Mesenchymal stem cell (in vitro differentiated cells and primary cell): ENCODE results near the gene GHR.

Experiments used
- DNase-seq: peaks from one replicate; pipeline ENCODE4 v3.0.0-alpha.2; 2013
- H2AFZ ChIP-seq: one replicate; pipeline ENCODE4 v1.6.1; 2013; ENCODE audit warnings: low read depth, mild to moderate bottlenecking, control low read depth, inconsistent platforms, low read length, moderate library complexity
- H2AK5ac ChIP-seq: 2 replicates; pipeline ENCODE4 v1.6.1; 2013; ENCODE audit warnings: low read length, moderate library complexity, mild to moderate bottlenecking, inconsistent platforms; ENCODE audit not compliant: severe bottlenecking
- H2BK120ac ChIP-seq: one replicate; pipeline ENCODE4 v1.6.1; 2013; ENCODE audit warnings: low read depth, mild to moderate bottlenecking, inconsistent platforms, low read length, moderate library complexity
- H2BK12ac ChIP-seq, 2 experiments: one replicate each; pipeline ENCODE4 v1.6.1; 2013; ENCODE audit warnings: inconsistent platforms in 2 of 2, low read length in 2 of 2, mild to moderate bottlenecking in 2 of 2, moderate library complexity in 2 of 2, control low read depth in 1 of 2
- H2BK15ac ChIP-seq: one replicate; pipeline ENCODE4 v1.6.1; 2013; ENCODE audit warnings: mild to moderate bottlenecking, low read depth, inconsistent platforms; ENCODE audit not compliant: poor library complexity, severe bottlenecking
- H2BK5ac ChIP-seq: 2 replicates; pipeline ENCODE4 v1.6.1; 2013; ENCODE audit warnings: low read depth, mild to moderate bottlenecking, low read length, control low read depth, inconsistent platforms; ENCODE audit not compliant: poor library complexity, severe bottlenecking
- H3K14ac ChIP-seq, 2 experiments: one replicate each; pipeline ENCODE4 v1.6.1; 2013; ENCODE audit warnings: inconsistent platforms in 2 of 2, low read length in 2 of 2, control low read depth in 1 of 2, mild to moderate bottlenecking in 1 of 2, moderate library complexity in 1 of 2
- H3K18ac ChIP-seq, 2 experiments: one replicate each; pipeline ENCODE4 v1.6.1; 2013; ENCODE audit warnings: inconsistent platforms in 2 of 2, low read length in 2 of 2, control low read depth in 1 of 2, low read depth in 1 of 2, mild to moderate bottlenecking in 1 of 2
- H3K23ac ChIP-seq, 2 experiments: one replicate each; pipeline ENCODE4 v1.6.1; 2013; ENCODE audit warnings: inconsistent platforms in 2 of 2, low read length in 2 of 2, mild to moderate bottlenecking in 2 of 2, moderate library complexity in 2 of 2, control low read depth in 1 of 2
- H3K27ac ChIP-seq: 2 replicates; pipeline ENCODE4 v1.5.1; 2013; ENCODE audit warnings: mild to moderate bottlenecking, moderate library complexity, low read length, control low read depth, inconsistent platforms; ENCODE audit not compliant: poor library complexity, severe bottlenecking
- H3K27me3 ChIP-seq, 2 experiments: 2 replicates each; pipeline versions ENCODE4 v1.6.1 to v1.7.0; 2013; ENCODE audit warnings: low read length in 2 of 2, mild to moderate bottlenecking in 2 of 2, moderate library complexity in 2 of 2, control low read depth in 1 of 2, inconsistent platforms in 1 of 2; ENCODE audit not compliant: control insufficient read depth in 1 of 2, insufficient read depth in 1 of 2
- H3K36me3 ChIP-seq, 2 experiments: 2 replicates each; pipeline versions ENCODE4 v1.6.1 to v1.7.0; 2013; ENCODE audit warnings: low read length in 2 of 2, control low read depth in 1 of 2, inconsistent platforms in 1 of 2, low read depth in 1 of 2, mild to moderate bottlenecking in 1 of 2; ENCODE audit not compliant: insufficient read depth in 2 of 2, control insufficient read depth in 1 of 2
- H3K4ac ChIP-seq, 2 experiments: one replicate each; pipeline ENCODE4 v1.6.1; 2013; ENCODE audit warnings: inconsistent platforms in 2 of 2, low read length in 2 of 2, mild to moderate bottlenecking in 2 of 2, moderate library complexity in 2 of 2, control low read depth in 1 of 2, low read depth in 1 of 2
- H3K4me1 ChIP-seq: 2 replicates; pipeline ENCODE4 v1.6.1; 2013; ENCODE audit warnings: low read depth, low read length, control low read depth; ENCODE audit not compliant: control insufficient read depth, insufficient read depth
- H3K4me2 ChIP-seq: 2 replicates; pipeline ENCODE4 v1.6.1; 2013; ENCODE audit warnings: low read length, mild to moderate bottlenecking, inconsistent platforms; ENCODE audit not compliant: poor library complexity, severe bottlenecking
- H3K4me3 ChIP-seq, 2 experiments: 2 replicates each; pipeline versions ENCODE4 v1.5.1 to v1.7.0; 2013; ENCODE audit warnings: low read length in 2 of 2, mild to moderate bottlenecking in 2 of 2, control low read depth in 1 of 2, low read depth in 1 of 2; ENCODE audit not compliant: insufficient read depth in 1 of 2
- H3K79me1 ChIP-seq: replicated peaks from 2 replicates; pipeline ENCODE4 v1.6.1; 2013; ENCODE audit warnings: mild to moderate bottlenecking, control low read depth, low read length, inconsistent platforms; ENCODE audit not compliant: poor library complexity, severe bottlenecking
- H3K9ac ChIP-seq: 2 replicates; pipeline ENCODE4 v1.7.0; 2013; ENCODE audit warnings: mild to moderate bottlenecking, low read length, moderate library complexity
- H3K9me3 ChIP-seq: 2 replicates; pipeline ENCODE4 v1.7.0; 2013; ENCODE audit warnings: mild to moderate bottlenecking, low read length; ENCODE audit not compliant: control insufficient read depth
- H4K8ac ChIP-seq: one replicate; pipeline ENCODE4 v1.6.1; 2013; ENCODE audit warnings: inconsistent platforms, mild to moderate bottlenecking, low read length, moderate library complexity
- H4K91ac ChIP-seq: one replicate; pipeline ENCODE4 v1.6.1; 2013; ENCODE audit warnings: mild to moderate bottlenecking, low read length, inconsistent platforms
- WGBS: methylation state at CpG from one replicate; pipeline ENCODE4 v1.1.7; 2013; ENCODE audit warnings: mixed read lengths; 5-methylcytosine and 5-hydroxymethylcytosine counted together

The GHR gene

DNA sequence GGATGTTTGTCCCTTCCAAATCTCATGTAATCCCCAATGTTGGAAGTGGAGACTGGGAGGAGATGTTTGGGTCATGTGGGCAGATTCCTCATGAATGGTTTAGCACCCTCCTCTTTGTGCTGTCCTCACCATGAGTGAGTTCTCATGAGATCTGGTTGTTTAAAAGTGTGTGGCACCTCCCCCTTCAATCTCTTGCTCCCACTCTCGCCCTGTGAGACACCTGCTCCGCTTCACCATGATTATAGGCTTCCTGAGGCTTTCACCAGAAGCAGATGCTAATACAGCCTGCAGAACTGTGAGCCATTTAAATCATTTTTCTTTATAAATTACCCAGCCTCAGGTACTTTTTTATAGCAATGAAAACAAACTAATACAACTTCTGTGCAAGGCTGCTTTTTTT, 206.0 kb downstream of the GHR start:
- no peak overlapping the region for H2BK120ac ChIP-seq
- H2BK15ac ChIP-seq, result no peak overlapping the region
- H3K18ac ChIP-seq, result no peak overlapping the region
- no peak overlapping the region for H2BK12ac ChIP-seq
- no peaks in the 10 kb centered on the region for H3K9me3 ChIP-seq
- 81% methylated on average over 2 of the region's 2 CpGs for WGBS
- H3K27ac ChIP-seq, result no peak overlapping the region
- H4K8ac ChIP-seq, result no peak overlapping the region
- H3K4me1 ChIP-seq, result no peaks in the 10 kb centered on the region
- H3K4ac ChIP-seq, result no peak overlapping the region
- no peak overlapping the region for H3K9ac ChIP-seq
- DNase-seq, result no peak
- no peaks in the 10 kb centered on the region for H3K79me1 ChIP-seq
- no peak overlapping the region for H3K23ac ChIP-seq
- H2BK5ac ChIP-seq, result no peak overlapping the region
- H4K91ac ChIP-seq, result no peak overlapping the region
- H3K36me3 ChIP-seq, result no peaks in the 10 kb centered on the region
- H2AFZ ChIP-seq, result no peak overlapping the region
- H2AK5ac ChIP-seq, result no peak overlapping the region
- no peak overlapping the region for H3K14ac ChIP-seq
- H3K27me3 ChIP-seq, result no peaks in the 10 kb centered on the region
- H3K4me3 ChIP-seq, result no peak overlapping the region
- H3K4me2 ChIP-seq, result no peak overlapping the region

DNA sequence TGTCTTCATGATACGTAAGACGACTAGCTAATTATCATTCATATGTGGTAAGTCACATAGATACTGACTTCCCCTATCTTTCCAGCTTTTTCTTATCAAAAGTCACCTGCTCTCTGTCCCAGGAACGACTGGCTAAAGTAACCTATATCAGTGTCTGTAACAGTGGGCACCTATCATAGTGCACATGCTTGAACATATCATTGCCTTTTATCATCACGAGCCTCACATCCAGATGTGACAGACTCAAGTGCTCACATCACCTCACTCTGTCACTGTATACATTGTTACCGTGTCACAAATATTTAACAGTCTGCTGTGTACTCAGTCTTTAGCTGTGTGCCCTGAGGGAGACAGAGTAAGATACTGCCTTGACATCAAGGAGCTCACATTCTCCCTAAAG, 208.0 kb downstream of the GHR start:
- H3K4ac ChIP-seq, result no peak overlapping the region
- DNase-seq, result no peak
- no peaks in the 10 kb centered on the region for H3K4me1 ChIP-seq
- no peak overlapping the region for H2BK15ac ChIP-seq
- 58% methylated on average over 5 of the region's 5 CpGs for WGBS
- H2BK12ac ChIP-seq, result peak overlapping the region; percentile 7 to 77
- no peak overlapping the region for H2BK5ac ChIP-seq
- H3K79me1 ChIP-seq, result no peaks in the 10 kb centered on the region
- H4K91ac ChIP-seq, result no peak overlapping the region
- no peaks in the 10 kb centered on the region for H3K36me3 ChIP-seq
- no peak overlapping the region for H3K4me2 ChIP-seq
- H2AK5ac ChIP-seq, result no peak overlapping the region
- no peak overlapping the region for H3K4me3 ChIP-seq
- H3K27me3 ChIP-seq, result no peaks in the 10 kb centered on the region
- no peak overlapping the region for H3K14ac ChIP-seq
- no peak overlapping the region for H3K27ac ChIP-seq
- no peak overlapping the region for H3K23ac ChIP-seq
- H2AFZ ChIP-seq, result no peak overlapping the region
- peak overlapping the region; percentile 16 to 62 for H3K18ac ChIP-seq
- H3K9me3 ChIP-seq, result no peaks in the 10 kb centered on the region
- no peak overlapping the region for H4K8ac ChIP-seq
- no peak overlapping the region for H3K9ac ChIP-seq
- no peak overlapping the region for H2BK120ac ChIP-seq

DNA sequence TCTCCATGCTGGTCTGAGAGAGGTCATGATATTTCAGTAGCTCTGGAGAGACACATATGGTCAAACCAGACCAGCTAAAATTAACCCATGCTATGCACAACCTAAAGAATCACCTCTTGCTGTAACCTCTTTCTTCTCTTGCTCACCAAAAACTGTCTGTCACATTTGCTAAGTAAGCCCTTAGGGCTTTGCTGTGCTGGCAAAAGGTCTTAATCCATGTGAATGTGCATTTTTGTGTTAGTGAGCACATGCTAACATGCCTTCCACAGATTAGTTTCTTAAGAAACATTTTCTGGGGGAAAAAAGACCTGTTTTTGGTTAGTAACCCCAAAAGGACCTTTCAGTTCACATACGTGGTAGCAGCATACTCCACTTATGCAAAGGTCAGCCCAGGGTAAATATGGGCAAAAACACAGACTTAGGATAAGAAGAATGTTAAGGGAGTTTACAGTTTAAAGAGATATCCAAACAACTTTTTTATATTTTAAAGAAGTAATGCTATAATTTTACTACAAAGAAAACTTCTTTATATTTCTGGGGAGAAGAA, 209.2 kb downstream of the GHR start:
- Histone ChIP-seq H3K79me1 (no peaks in the 10 kb centered on the region), H2BK120ac (peak overlapping the region; percentile 54), H3K4me2 (no peak overlapping the region), H2AK5ac (no peak overlapping the region), H2BK15ac (no peak overlapping the region), H2AFZ (no peak overlapping the region), H3K23ac (no peak overlapping the region), H4K8ac (peak overlapping the region; percentile 41), H2BK5ac (no peak overlapping the region), H4K91ac (no peak overlapping the region), H3K27ac (no peak overlapping the region), H2BK12ac (peak overlapping the region; percentile 72 to 84), H3K4ac (peak overlapping the region in 1 of 2 experiments; percentile 35), H3K14ac (no peak overlapping the region), H3K9me3 (no peaks in the 10 kb centered on the region), H3K4me1 (no peaks in the 10 kb centered on the region), H3K27me3 (no peaks in the 10 kb centered on the region), H3K36me3 (no peaks in the 10 kb centered on the region), H3K18ac (peak overlapping the region; percentile 11 to 16), H3K9ac (no peak overlapping the region), H3K4me3 (no peak overlapping the region)
- DNase-seq, result no peak
- WGBS, result no CpG with 5 or more reads among the region's 1 CpG

DNA sequence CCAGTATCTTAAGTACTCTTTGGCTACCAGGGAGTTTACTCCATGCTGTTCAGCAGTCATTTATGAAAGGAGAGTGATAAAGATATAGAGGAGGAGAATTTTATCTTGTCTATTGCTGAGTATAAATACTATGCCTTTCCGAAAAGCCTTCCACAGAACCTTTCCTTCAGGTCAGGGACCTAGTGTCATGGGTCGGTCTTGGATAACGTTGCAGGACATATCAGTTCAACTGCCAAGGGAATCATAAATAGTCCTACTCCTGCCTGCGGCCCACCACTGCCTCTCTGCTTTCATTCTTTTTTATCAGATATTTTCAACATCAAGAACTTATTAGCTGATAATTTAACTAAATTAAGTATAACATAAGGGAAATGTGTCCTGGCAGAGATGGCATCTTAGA, 211.3 kb downstream of the GHR start:
- WGBS, result 76% methylated on average over 3 of the region's 4 CpGs
- no peak for DNase-seq
- no peaks in the 10 kb centered on the region for H3K79me1 ChIP-seq

More for the DNA sequence above, 211.3 kb downstream of the GHR start:
- H3K9me3 ChIP-seq, result no peaks in the 10 kb centered on the region
- H3K23ac ChIP-seq, result no peak overlapping the region
- no peak overlapping the region for H4K91ac ChIP-seq
- no peak overlapping the region for H3K18ac ChIP-seq
- no peaks in the 10 kb centered on the region for H3K36me3 ChIP-seq
- no peaks in the 10 kb centered on the region for H3K27me3 ChIP-seq
- H2AK5ac ChIP-seq, result no peak overlapping the region
- no peak overlapping the region for H3K4me2 ChIP-seq
- H2BK5ac ChIP-seq, result no peak overlapping the region
- no peak overlapping the region for H3K9ac ChIP-seq
- no peak overlapping the region for H2BK15ac ChIP-seq
- no peak overlapping the region for H4K8ac ChIP-seq
- no peak overlapping the region for H3K14ac ChIP-seq
- no peaks in the 10 kb centered on the region for H3K4me1 ChIP-seq
- H2BK12ac ChIP-seq, result no peak overlapping the region
- H3K4me3 ChIP-seq, result no peak overlapping the region
- no peak overlapping the region for H2AFZ ChIP-seq
- H2BK120ac ChIP-seq, result no peak overlapping the region
- H3K4ac ChIP-seq, result no peak overlapping the region
- H3K27ac ChIP-seq, result no peak overlapping the region
